KMS-11 (cell line): Measurements from ENCODE around the gene RENBP.
A peak's percentile ranks its signal among the peaks of the same experiment; 100 is the strongest.

Experiments used
- H2AFZ ChIP-seq: fragments of 200-600 bp; sonication (generic); 2 replicates; pipeline ENCODE4 v1.6.1; 2016; ENCODE audit warnings: antibody characterized with exemption, mixed run types, low read depth
- H3K27ac ChIP-seq: fragments of 200-600 bp; sonication (generic); 2 replicates; pipeline ENCODE4 v1.6.1; 2016; ENCODE audit warnings: mild to moderate bottlenecking, mixed run types
- H3K27me3 ChIP-seq: fragments of 200-600 bp; sonication (generic); 2 replicates; pipeline ENCODE4 v1.6.1; 2017; ENCODE audit warnings: mild to moderate bottlenecking, low read depth, mixed run types, moderate library complexity; ENCODE audit not compliant: insufficient read depth
- H3K36me3 ChIP-seq: fragments of 200-600 bp; sonication (generic); 2 replicates; pipeline ENCODE4 v1.6.1; 2017; ENCODE audit warnings: mild to moderate bottlenecking, mixed run types; ENCODE audit not compliant: insufficient read depth
- H3K4me1 ChIP-seq: fragments of 200-600 bp; sonication (generic); 2 replicates; pipeline ENCODE4 v1.6.1; 2016; ENCODE audit warnings: mild to moderate bottlenecking, low read depth, mixed run types; ENCODE audit not compliant: poor library complexity, severe bottlenecking
- H3K4me2 ChIP-seq: fragments of 200-600 bp; sonication (generic); 2 replicates; pipeline ENCODE4 v1.7.0; 2016; ENCODE audit warnings: mild to moderate bottlenecking, mixed run types
- H3K4me3 ChIP-seq: fragments of 200-600 bp; sonication (generic); IDR thresholded peaks from 2 replicates; pipeline ENCODE4 v1.6.1; 2017; ENCODE audit warnings: low read depth, low read length, mixed read lengths; ENCODE audit not compliant: insufficient read depth
- H3K79me2 ChIP-seq: fragments of 200-600 bp; sonication (generic); 2 replicates; pipeline ENCODE4 v1.6.1; 2016; ENCODE audit warnings: low read depth, mixed run types; ENCODE audit not compliant: insufficient read depth
- H3K9ac ChIP-seq: fragments of 200-600 bp; sonication (generic); 2 replicates; pipeline ENCODE4 v1.6.1; 2016; ENCODE audit warnings: mild to moderate bottlenecking, mixed run types
- H4K20me1 ChIP-seq: fragments of 200-600 bp; sonication (generic); 2 replicates; pipeline ENCODE4 v1.6.1; 2016; ENCODE audit warnings: mild to moderate bottlenecking, mixed run types; ENCODE audit not compliant: insufficient read depth
- CTCF ChIP-seq: fragments of 200-600 bp; sonication (generic); conservative IDR thresholded peaks from 2 replicates; pipeline ENCODE4 v1.6.1; 2017; ENCODE audit warnings: low read depth, mild to moderate bottlenecking, antibody characterized with exemption, low read length, moderate library complexity, mixed read lengths

RENBP gene

GRCh38 chrX:153934762-153935325 lies 9.6 kb downstream of the RENBP start, which contains the start of gene NAA10:
Gene NAA10, minus strand, starts transcription at chrX:153935037. Its CDS starts 133 bp downstream, at chrX:153934904.
- Histone ChIP-seq H3K4me1 (no peaks in the 10 kb centered on the region), H3K27ac (peak within 1 kb of the TSS; percentile 68), H3K4me2 (peak within 1 kb of the TSS; percentile 73), H2AFZ (peak within 1 kb of the TSS; percentile 77), H3K79me2 (peaks cover 21% of the 10 kb centered on the region; the same call in 1 of the 2 replicates), H3K4me3 (no peak within 1 kb of the TSS), H3K27me3 (no peaks in the 10 kb centered on the region), H4K20me1 (no peaks in the 10 kb centered on the region), H3K36me3 (no peaks in the 10 kb centered on the region), H3K9ac (peak within 1 kb of the TSS; percentile 59)
- no peak for TF ChIP-seq CTCF

- Histone ChIP-seq H4K20me1 (no peaks in the 10 kb centered on the region), H3K9ac (peak overlapping the region; percentile 50; the same call in 1 of the 2 replicates), H3K36me3 (no peaks in the 10 kb centered on the region), H3K4me3 (no peak overlapping the region), H3K27me3 (no peaks in the 10 kb centered on the region), H3K27ac (no peak overlapping the region), H3K4me2 (peak overlapping the region; percentile 73), H2AFZ (peak overlapping the region; percentile 22; the same call in 1 of the 2 replicates), H3K79me2 (peaks cover 21% of the 10 kb centered on the region; the same call in 1 of the 2 replicates), H3K4me1 (peaks cover 4% of the 10 kb centered on the region)
- TF ChIP-seq CTCF, result no peak
These were observed 10.2 kb downstream of the RENBP start for GRCh38 chrX:153934148-153934761.

- H3K4me2 ChIP-seq, result peak overlapping the region; percentile 73
- H3K4me1 ChIP-seq, result peaks cover 9% of the 10 kb centered on the region
- H3K4me3 ChIP-seq, result no peak overlapping the region
- no peaks in the 10 kb centered on the region for H3K36me3 ChIP-seq
- no peak overlapping the region for H3K27ac ChIP-seq
- H3K27me3 ChIP-seq, result no peaks in the 10 kb centered on the region
- TF ChIP-seq CTCF, result no peak
- no peak overlapping the region for H2AFZ ChIP-seq
- peak overlapping the region; percentile 50; the same call in 1 of the 2 replicates for H3K9ac ChIP-seq
- H3K79me2 ChIP-seq, result peaks cover 21% of the 10 kb centered on the region; the same call in 1 of the 2 replicates
- H4K20me1 ChIP-seq, result no peaks in the 10 kb centered on the region
These were observed 10.7 kb downstream of the RENBP start for GRCh38 chrX:153933748-153934147.

GRCh38 chrX:153932220-153932915 lies 12.1 kb downstream of the RENBP start:
- H3K27me3 ChIP-seq, result no peaks in the 10 kb centered on the region
- H3K27ac ChIP-seq, result no peak overlapping the region
- TF ChIP-seq CTCF, result no peak
- no peaks in the 10 kb centered on the region for H3K36me3 ChIP-seq
- H3K4me3 ChIP-seq, result no peak overlapping the region
- H4K20me1 ChIP-seq, result no peaks in the 10 kb centered on the region
- peaks cover 9% of the 10 kb centered on the region for H3K4me1 ChIP-seq
- H3K4me2 ChIP-seq, result no peak overlapping the region
- no peak overlapping the region for H2AFZ ChIP-seq
- peaks cover 21% of the 10 kb centered on the region; the same call in 1 of the 2 replicates for H3K79me2 ChIP-seq
- H3K9ac ChIP-seq, result no peak overlapping the region
